ENCODE measurements around the gene GRM4. TPM values are rescaled to one million over a fixed set of nuclear protein-coding genes. Genes with fewer than 3 reads are reported as not detected.
"Not testable (repeated sequence)": the region's sequence is repeated elsewhere in the genome, so short reads cannot be mapped to it uniquely, and the experiment has no call there.

Gene GRM4
- total and polyA plus RNA-seq, 12 donors: not detected

DNA sequence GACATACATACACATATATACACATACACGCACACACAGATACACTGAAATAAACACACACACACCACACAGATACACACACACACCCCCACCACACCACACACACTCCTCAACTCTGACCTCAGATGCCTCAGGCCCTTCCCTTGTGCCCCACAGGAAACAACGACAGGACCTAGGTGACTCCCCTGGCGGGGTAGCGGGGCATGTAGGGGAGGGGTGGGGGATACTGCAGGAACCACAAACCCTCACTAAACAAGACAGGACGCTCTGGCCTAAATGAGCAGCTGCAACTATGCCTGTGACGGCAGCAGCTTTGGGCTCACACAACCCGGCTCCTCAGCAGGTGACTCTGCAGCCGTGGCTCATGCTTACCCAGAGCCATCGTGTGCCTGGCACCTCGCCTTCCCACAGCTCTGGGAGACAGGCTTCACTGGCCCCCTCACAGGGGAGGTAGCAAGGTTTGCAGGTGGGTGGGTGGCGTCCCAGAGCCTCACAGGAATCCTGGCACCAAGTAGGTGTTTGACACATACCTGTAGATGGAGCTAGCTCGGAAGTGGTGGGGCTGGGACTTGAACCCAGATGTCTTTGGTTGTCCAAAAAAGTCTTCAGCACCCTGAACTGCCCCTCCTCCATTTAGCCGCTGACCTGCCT, 100.8 kb downstream of the GRM4 start:
- Histone ChIP-seq H3K4me3 (no peak overlapping the region), H3K9me3 (no peaks in the 10 kb centered on the region), H3K36me3 (no peaks in the 10 kb centered on the region), H3K27ac (no peak overlapping the region), H3K4me1 (no peaks in the 10 kb centered on the region), H3K27me3 (peaks cover 0 to 62% (median 23%) of the 10 kb centered on the region in 7 donors)
- TF ChIP-seq, protein P1, sequence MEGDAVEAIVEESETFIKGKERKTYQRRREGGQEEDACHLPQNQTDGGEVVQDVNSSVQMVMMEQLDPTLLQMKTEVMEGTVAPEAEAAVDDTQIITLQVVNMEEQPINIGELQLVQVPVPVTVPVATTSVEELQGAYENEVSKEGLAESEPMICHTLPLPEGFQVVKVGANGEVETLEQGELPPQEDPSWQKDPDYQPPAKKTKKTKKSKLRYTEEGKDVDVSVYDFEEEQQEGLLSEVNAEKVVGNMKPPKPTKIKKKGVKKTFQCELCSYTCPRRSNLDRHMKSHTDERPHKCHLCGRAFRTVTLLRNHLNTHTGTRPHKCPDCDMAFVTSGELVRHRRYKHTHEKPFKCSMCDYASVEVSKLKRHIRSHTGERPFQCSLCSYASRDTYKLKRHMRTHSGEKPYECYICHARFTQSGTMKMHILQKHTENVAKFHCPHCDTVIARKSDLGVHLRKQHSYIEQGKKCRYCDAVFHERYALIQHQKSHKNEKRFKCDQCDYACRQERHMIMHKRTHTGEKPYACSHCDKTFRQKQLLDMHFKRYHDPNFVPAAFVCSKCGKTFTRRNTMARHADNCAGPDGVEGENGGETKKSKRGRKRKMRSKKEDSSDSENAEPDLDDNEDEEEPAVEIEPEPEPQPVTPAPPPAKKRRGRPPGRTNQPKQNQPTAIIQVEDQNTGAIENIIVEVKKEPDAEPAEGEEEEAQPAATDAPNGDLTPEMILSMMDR (IDR thresholded peaks at IDR 0.05): no peak
- intact Hi-C loops (cut with DNase I): no loop called here
- DNase-seq (no peak), ATAC-seq (no peak)
- 62 to 63% methylated on average over 13 of the region's 13 CpGs for WGBS, 2 donors

- H3K27me3 ChIP-seq: peaks cover 0 to 48% (median 15%) of the 10 kb centered on the region in 7 donors
Observed at GRCh38 chr6:34043359-34043758, 102.5 kb downstream of the GRM4 start.

DNA sequence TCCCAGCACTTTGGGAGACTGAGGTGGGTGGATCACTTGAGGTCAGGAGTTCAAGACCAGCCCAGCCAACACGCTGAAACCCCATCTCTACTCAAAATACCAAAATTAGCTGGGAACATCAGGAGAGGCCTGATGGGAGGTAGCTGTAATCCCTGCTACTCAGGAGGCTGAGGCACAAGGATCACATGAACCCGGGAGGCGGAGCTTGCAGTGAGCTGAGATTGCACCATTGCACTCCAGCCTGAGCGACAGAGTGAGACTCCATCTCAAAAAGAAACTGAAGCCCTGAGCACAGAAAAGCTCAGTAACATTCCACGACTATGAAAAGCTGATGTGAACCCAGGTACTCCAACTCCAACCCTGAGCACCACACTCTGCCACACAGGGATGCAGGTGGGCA, 103.9 kb downstream of the GRM4 start:
- H3K36me3 ChIP-seq; intact Hi-C loops (cut with DNase I); ATAC-seq; H3K4me3 ChIP-seq; H3K9me3 ChIP-seq; DNase-seq; H3K27ac ChIP-seq; H3K4me1 ChIP-seq: not testable (repeated sequence)
- peaks cover 0 to 44% (median 17%) of the 10 kb centered on the region in 7 donors for H3K27me3 ChIP-seq
- 79 to 86% methylated on average over 5 of the region's 5 CpGs for WGBS, 2 donors

More at GRCh38 chr6:34043359-34043758, 102.5 kb downstream of the GRM4 start:
- 89 to 90% methylated on average over 8 of the region's 8 CpGs for WGBS, 2 donors
- DNase-seq: no peak
- intact Hi-C loops (cut with DNase I): no loop called here
- Histone ChIP-seq H3K9me3 (no peaks in the 10 kb centered on the region), H3K4me3 (no peak overlapping the region), H3K27ac (no peak overlapping the region), H3K36me3 (no peaks in the 10 kb centered on the region), H3K4me1 (no peaks in the 10 kb centered on the region)
- ATAC-seq: no peak
- TF ChIP-seq, protein P1 (IDR thresholded peaks at IDR 0.05): no peak

GRCh38 chr6:34041385-34041784, 104.5 kb downstream of the GRM4 start:
- ATAC-seq: no peak
- intact Hi-C loops (cut with DNase I): no loop called here
- 67 to 75% methylated on average over 6 of the region's 6 CpGs for WGBS, 2 donors
- no peak for DNase-seq
- H3K27me3 ChIP-seq: peaks cover 0 to 38% (median 17%) of the 10 kb centered on the region in 7 donors
- H3K4me3 ChIP-seq: no peak overlapping the region
- H3K36me3 ChIP-seq: no peaks in the 10 kb centered on the region
- no peak overlapping the region for H3K27ac ChIP-seq
- TF ChIP-seq, protein P1 (IDR thresholded peaks at IDR 0.05): no peak
- H3K9me3 ChIP-seq: no peaks in the 10 kb centered on the region
- no peaks in the 10 kb centered on the region for H3K4me1 ChIP-seq

DNA sequence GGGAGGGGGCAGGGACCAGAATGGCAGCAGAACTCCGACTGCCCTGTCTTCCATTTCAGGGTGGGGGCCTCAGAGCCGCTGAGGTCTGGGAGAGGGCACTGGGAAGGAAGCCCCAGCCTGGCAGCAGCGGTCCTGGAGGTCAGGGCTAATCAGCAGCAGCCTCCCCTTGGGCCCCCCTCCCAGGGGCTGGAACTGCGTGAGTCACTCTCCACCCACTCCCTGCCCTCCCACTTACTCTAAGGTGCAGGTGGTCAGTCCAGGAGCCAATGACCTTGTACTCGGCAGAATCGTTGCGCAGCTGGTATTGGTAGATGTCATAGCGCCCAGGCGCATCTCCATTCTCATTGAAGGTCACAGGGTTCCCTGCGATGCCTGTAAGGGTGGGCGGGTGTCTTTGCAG, 105.9 kb downstream of the GRM4 start:
- no peak overlapping the region for H3K4me3 ChIP-seq
- no peak overlapping the region for H3K27ac ChIP-seq
- ATAC-seq (no peak), DNase-seq (no peak)
- intact Hi-C loops (cut with DNase I): no loop called here
- 72 to 74% methylated on average over 11 of the region's 11 CpGs for WGBS, 2 donors
- H3K9me3 ChIP-seq: no peaks in the 10 kb centered on the region
- H3K36me3 ChIP-seq: no peaks in the 10 kb centered on the region
- no peaks in the 10 kb centered on the region for H3K4me1 ChIP-seq
- peaks cover 0 to 34% (median 17%) of the 10 kb centered on the region in 7 donors for H3K27me3 ChIP-seq
- TF ChIP-seq, protein P1 (IDR thresholded peaks at IDR 0.05): no peak

Data from heart right ventricle (tissue), 16 donors.